CD14-positive monocyte (primary cell): Measurements from ENCODE around the gene MRNIP. TPM values are rescaled to one million over a fixed set of nuclear protein-coding genes. Genes with fewer than 3 reads are reported as not detected.
A peak's percentile ranks its signal among the peaks of the same experiment; 100 is the strongest.

Source experiments
- DNase-seq, 3 donors: peaks; one replicate each; pipeline ENCODE4 v3.0.0-alpha.2; 2011 to 2022
- H2AFZ ChIP-seq: 2 replicates; pipeline ENCODE4 v1.6.0; 2012; ENCODE audit warnings: mild to moderate bottlenecking, low read depth, low read length, inconsistent platforms; ENCODE audit not compliant: insufficient read depth, poor library complexity, severe bottlenecking
- H3K27ac ChIP-seq, 2 donors: 1 replicate in 1 of 2; 2 replicates in 1 of 2; pipeline ENCODE4 v1.5.1; 2012 to 2013; ENCODE audit warnings: low read length in 2 of 2, control low read depth in 1 of 2, inconsistent platforms in 1 of 2, low read depth in 1 of 2, mild to moderate bottlenecking in 1 of 2
- H3K27me3 ChIP-seq, 2 donors: one replicate each; pipeline versions ENCODE4 v1.6.0 to v1.6.1; 2011 to 2013; ENCODE audit warnings: low read length in 2 of 2; ENCODE audit not compliant: control insufficient read depth in 2 of 2, insufficient read depth in 2 of 2
- H3K36me3 ChIP-seq, 2 donors: replicated peaks in 1 of 2; 1 replicate in 1 of 2; 2 replicates in 1 of 2; pipeline versions ENCODE4 v1.5.1 to v1.6.1; 2012 to 2013; ENCODE audit warnings: low read length in 2 of 2, control low read depth in 1 of 2, inconsistent platforms in 1 of 2, mild to moderate bottlenecking in 1 of 2; ENCODE audit not compliant: insufficient read depth in 2 of 2, control insufficient read depth in 1 of 2
- H3K4me1 ChIP-seq, 2 donors: 1 replicate in 1 of 2; 2 replicates in 1 of 2; pipeline versions ENCODE4 v1.5.1 to v1.6.1; 2012 to 2013; ENCODE audit warnings: low read length in 2 of 2, control low read depth in 1 of 2, inconsistent platforms in 1 of 2, mild to moderate bottlenecking in 1 of 2, moderate library complexity in 1 of 2; ENCODE audit not compliant: insufficient read depth in 2 of 2, control insufficient read depth in 1 of 2
- H3K4me2 ChIP-seq: replicated peaks from 2 replicates; pipeline ENCODE3; 2012; ENCODE audit warnings: low read length, moderate library complexity, mild to moderate bottlenecking; ENCODE audit not compliant: poor library complexity, severe bottlenecking; ENCODE audit errors: extremely low read depth
- H3K4me3 ChIP-seq, 3 experiments: fragments of 200-600 bp in 1 of 3; sonication (generic) in 1 of 3; replicated peaks in 1 of 3; 1 replicate in 2 of 3; 2 replicates in 1 of 3; pipeline ENCODE4 v1.5.1; 2011 to 2013; ENCODE audit warnings: low read length in 3 of 3, mild to moderate bottlenecking in 3 of 3, control low read depth in 2 of 3, low read depth in 2 of 3, inconsistent platforms in 1 of 3, moderate library complexity in 1 of 3
- H3K79me2 ChIP-seq: 2 replicates; pipeline ENCODE4 v1.6.0; 2012; ENCODE audit warnings: mild to moderate bottlenecking, control low read depth, inconsistent platforms, low read length, moderate library complexity; ENCODE audit not compliant: insufficient read depth
- H3K9ac ChIP-seq: 2 replicates; pipeline ENCODE4 v1.6.0; 2017; ENCODE audit warnings: low read length, mild to moderate bottlenecking; ENCODE audit not compliant: insufficient read depth, poor library complexity, severe bottlenecking
- H3K9me3 ChIP-seq, 2 donors: replicated peaks in 1 of 2; 1 replicate in 1 of 2; 2 replicates in 1 of 2; pipeline versions ENCODE4 v1.5.1 to v1.6.1; 2012 to 2013; ENCODE audit warnings: low read length in 2 of 2, control low read depth in 1 of 2; ENCODE audit not compliant: control insufficient read depth in 1 of 2, insufficient read depth in 1 of 2
- H4K20me1 ChIP-seq: 2 replicates; pipeline ENCODE4 v1.6.0; 2012; ENCODE audit warnings: mild to moderate bottlenecking, low read length, control low read depth, moderate library complexity; ENCODE audit not compliant: insufficient read depth
- H3K27ac Mint-ChIP-seq, 7 donors: one replicate each; pipeline ENCODE4 v1.8.0; 2020; ENCODE audit warnings: mild to moderate bottlenecking in 7 of 7, mixed read lengths in 7 of 7, moderate library complexity in 6 of 7, inconsistent platforms in 2 of 7
- H3K27me3 Mint-ChIP-seq, 3 donors: one replicate each; pipeline ENCODE4 v1.8.0; 2021 to 2022; ENCODE audit warnings: low read depth in 3 of 3, mild to moderate bottlenecking in 3 of 3, mixed read lengths in 3 of 3, moderate library complexity in 3 of 3, inconsistent platforms in 1 of 3
- H3K36me3 Mint-ChIP-seq, 2 donors: one replicate each; pipeline ENCODE4 v1.8.0; 2020; ENCODE audit warnings: mixed read lengths in 2 of 2, inconsistent platforms in 1 of 2, mild to moderate bottlenecking in 1 of 2
- H3K4me1 Mint-ChIP-seq: one replicate; pipeline ENCODE4 v1.8.0; 2020; ENCODE audit warnings: mild to moderate bottlenecking, mixed read lengths
- H3K4me3 Mint-ChIP-seq, 2 donors: one replicate each; pipeline ENCODE4 v1.8.0; 2020; ENCODE audit warnings: mild to moderate bottlenecking in 2 of 2, mixed read lengths in 2 of 2, moderate library complexity in 1 of 2
- H3K9me3 Mint-ChIP-seq, 7 donors: one replicate each; pipeline ENCODE4 v1.8.0; 2020 to 2022; ENCODE audit warnings: mixed read lengths in 7 of 7, mild to moderate bottlenecking in 6 of 7, moderate library complexity in 6 of 7, inconsistent platforms in 2 of 7
- CTCF ChIP-seq: fragments of 200-600 bp; IDR thresholded peaks from one replicate; pipeline ENCODE4 v1.8.0; 2022; ENCODE audit warnings: antibody characterized with exemption, mild to moderate bottlenecking
- WGBS: methylation state at CpG from one replicate; pipeline ENCODE4 v1.1.5; 2013; ENCODE audit warnings: missing lambda C conversion rate; ENCODE audit not compliant: insufficient coverage; 5-methylcytosine and 5-hydroxymethylcytosine counted together
- intact Hi-C, 2 donors: fragments of 100-400 bp; cut with micrococcal nuclease; formaldehyde crosslinking; loops; one replicate each; pipeline versions ENCODE4 v1.15.0 to v1.15.1; 2023
- polyA plus RNA-seq, 3 donors: library from polyadenylated mRNA; depleted of rRNA in 1 of 3; unstranded in 2 of 3; stranded (reverse) in 1 of 3; fragments of 300-500 nt in 2 of 3; fragments of >200 nt in 1 of 3; fragmentation: Illumina TruSeq in 2 of 3; gene quantifications; 1 replicate in 2 of 3; 2 replicates in 1 of 3; pipeline ENCODE4 v1.2.3, GENCODE V29; 2012 to 2021

The MRNIP gene
- polyA plus RNA-seq, 3 donors = 1.2 to 23.0 (median 1.4) TPM

GRCh38 chr5:179874536-179875292 is 16.1 kb upstream of the MRNIP start:
- no peaks in the 10 kb centered on the region for H3K79me2 ChIP-seq
- peaks cover 9 to 10% of the 10 kb centered on the region in 2 donors for H3K4me1 ChIP-seq
- no peaks in the 10 kb centered on the region for H4K20me1 ChIP-seq
- no peak for DNase-seq
- no peaks in the 10 kb centered on the region for H3K9me3 ChIP-seq
- no peaks in the 10 kb centered on the region for H3K9me3 Mint-ChIP-seq
- intact Hi-C loops = no loop called here
- H3K27ac ChIP-seq = no peak overlapping the region
- peaks cover 66 to 88% of the 10 kb centered on the region in 2 donors for H3K36me3 Mint-ChIP-seq
- no peak overlapping the region for H2AFZ ChIP-seq
- H3K36me3 ChIP-seq = peaks cover 80 to 88% of the 10 kb centered on the region in 2 donors
- H3K9ac ChIP-seq = no peak overlapping the region
- no peak overlapping the region for H3K4me2 ChIP-seq
- H3K4me3 ChIP-seq = no peak overlapping the region
- WGBS = over 99% methylated on average over 26 of the region's 28 CpGs
- H3K27me3 ChIP-seq = no peaks in the 10 kb centered on the region
- no peak overlapping the region for H3K4me3 Mint-ChIP-seq
- TF ChIP-seq CTCF = no peak
- peaks cover 9% of the 10 kb centered on the region for H3K4me1 Mint-ChIP-seq
- H3K27ac Mint-ChIP-seq = no peak overlapping the region
- H3K27me3 Mint-ChIP-seq = no peaks in the 10 kb centered on the region

DNA sequence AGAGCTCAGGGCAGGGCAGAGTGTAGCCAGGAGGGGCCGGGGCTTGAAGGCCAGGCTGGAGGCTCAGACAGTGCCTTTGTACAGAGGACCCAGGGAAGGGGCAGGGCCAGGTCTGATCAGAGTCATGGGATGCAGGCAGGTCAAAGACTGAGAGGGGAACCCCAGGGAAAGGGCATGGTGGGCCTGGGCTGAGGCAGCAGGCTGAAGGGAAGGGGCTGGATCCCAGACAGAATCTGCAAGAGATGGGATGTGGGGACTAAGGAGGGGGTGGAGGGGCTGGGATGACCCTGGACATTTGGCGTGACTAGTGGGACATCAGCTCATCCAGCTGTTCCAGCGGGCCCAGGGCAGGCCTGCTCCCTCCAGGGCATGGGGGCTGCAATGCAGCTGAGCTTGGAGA is 15.5 kb upstream of the MRNIP start:
- Mint-ChIP-seq H3K9me3 (no peaks in the 10 kb centered on the region), H3K4me1 (peaks cover 9% of the 10 kb centered on the region), H3K27ac (peak overlapping the region in 1 of 7 donors; percentile 15), H3K27me3 (no peaks in the 10 kb centered on the region), H3K36me3 (peaks cover 68 to 88% of the 10 kb centered on the region in 2 donors), H3K4me3 (no peak overlapping the region)
- Histone ChIP-seq H3K4me3 (no peak overlapping the region), H2AFZ (no peak overlapping the region), H3K79me2 (no peaks in the 10 kb centered on the region), H3K27ac (peak overlapping the region in 1 of 2 donors; percentile 20), H3K4me2 (no peak overlapping the region), H3K9ac (no peak overlapping the region), H4K20me1 (no peaks in the 10 kb centered on the region), H3K27me3 (no peaks in the 10 kb centered on the region), H3K36me3 (peaks cover 80 to 88% of the 10 kb centered on the region in 2 donors), H3K4me1 (peaks cover 9 to 10% of the 10 kb centered on the region in 2 donors), H3K9me3 (no peaks in the 10 kb centered on the region)
- no peak for DNase-seq
- intact Hi-C loops = no loop called here
- 100% methylated on average over 3 of the region's 3 CpGs for WGBS
- no peak for TF ChIP-seq CTCF
